NCI-H69 (cell line): ENCODE data around the gene COL27A1.
"Not testable (repeated sequence)": the region's sequence is repeated elsewhere in the genome, so short reads cannot be mapped to it uniquely, and the experiment has no call there.

Experiments
- DNase-seq: peaks from one replicate; lab custom pipeline; 2025; lab: John Stamatoyannopoulos, UW

COL27A1 gene

DNA sequence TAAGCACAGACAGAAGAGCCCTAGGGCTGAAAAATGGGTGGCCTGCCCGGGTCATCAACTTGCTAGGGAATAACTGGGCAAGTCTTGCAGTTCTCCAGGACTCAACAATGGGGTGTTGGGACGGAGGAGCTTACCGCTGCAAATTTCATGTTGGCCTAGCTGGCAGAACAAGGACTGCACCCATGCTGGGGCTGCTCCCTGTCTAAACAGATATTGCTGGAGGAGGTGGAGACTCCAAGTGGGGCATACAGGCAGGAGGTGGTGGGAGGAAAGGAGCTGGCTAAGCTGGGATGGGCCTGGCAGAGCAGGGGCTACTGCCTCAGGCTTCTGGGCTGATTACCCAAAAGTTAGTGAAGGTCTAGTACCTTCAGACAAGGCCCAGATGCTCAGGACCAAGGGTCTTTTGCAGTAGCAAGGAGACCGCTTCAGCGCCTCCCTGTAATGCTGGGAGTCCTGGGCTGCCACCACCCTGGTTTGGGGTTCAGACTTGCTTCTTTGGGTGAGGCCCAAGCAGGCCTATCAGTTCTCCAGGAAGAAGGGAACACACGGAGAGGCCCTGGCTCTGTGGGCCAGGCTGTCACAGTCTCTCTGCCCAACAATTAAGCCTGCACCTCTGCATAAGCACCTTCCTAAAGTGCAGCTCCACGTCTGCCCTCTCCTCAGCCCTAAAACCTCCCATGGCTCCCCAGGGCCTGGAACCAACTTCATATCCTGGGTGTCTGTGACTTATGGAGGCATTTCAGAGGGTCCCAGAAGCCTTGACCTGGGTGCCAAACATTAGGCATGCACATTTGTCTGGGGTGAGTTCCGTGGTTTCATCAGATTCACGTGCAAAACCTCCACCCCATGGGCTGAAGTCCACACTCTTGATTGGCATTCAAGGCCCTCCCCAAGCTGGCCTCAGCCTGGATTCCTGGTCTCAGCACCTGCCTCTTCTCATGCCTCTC, 32.0 kb upstream of the COL27A1 start:
- DNase-seq, result no peak

DNA sequence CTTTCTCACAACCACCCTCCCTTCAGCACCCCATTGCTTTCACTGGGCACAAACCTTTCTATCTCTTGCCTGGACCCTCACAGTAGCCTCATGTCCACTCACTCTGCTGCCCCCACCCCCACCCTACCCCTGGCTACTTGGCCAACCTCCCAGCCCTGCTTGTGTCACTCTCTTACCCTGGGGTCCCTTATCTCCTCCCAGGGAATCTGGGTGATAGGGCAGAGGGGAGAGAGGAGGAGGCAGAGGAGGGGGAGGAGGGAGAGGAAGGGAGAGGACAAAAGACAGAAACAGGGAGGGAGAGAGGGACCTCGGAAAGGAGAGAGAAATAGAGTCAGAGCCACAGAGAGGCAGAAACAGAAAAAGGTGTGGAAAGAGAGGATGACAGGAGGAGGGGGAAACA, 31.2 kb upstream of the COL27A1 start:
- DNase-seq, result no peak

DNA sequence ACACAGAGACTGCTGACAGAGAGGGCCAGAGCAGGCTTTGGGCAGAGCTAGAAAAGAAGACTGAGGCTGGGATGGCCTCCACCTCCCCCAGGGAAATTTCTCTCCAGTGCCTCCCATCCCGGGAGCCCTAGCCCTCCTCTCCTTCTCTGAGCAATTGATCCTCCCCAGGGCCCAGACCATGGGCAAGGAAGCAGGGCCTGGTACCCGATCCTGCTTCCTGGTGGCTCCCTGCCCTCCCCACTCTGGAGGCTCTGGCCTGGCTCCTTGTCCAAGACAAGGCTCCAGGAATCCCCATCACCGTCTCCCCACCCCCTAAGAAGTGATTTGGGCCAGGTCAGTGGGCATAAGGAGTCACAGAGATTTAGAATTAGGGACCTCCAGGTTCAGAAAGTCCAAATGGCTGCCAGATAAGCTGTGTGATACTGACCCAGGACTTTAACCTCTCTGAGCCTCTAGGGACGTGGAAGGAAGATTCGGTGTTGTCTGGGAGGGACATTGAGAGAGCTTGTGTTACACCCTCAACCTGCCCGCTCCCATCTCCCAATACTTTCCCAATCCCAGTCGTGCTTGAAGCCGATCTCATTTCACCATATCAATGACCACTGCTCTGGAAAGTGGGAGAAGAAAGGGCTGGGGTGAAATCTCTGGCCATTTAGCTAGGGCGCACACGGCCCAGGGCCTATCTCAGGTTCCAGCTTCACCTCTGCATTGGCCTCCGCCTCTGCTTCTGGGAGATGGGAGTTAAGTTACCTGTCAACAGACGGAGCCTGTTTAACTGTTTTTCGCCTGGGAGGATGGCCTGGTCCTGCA, 30.5 kb upstream of the COL27A1 start:
- DNase-seq, result no peak

DNA sequence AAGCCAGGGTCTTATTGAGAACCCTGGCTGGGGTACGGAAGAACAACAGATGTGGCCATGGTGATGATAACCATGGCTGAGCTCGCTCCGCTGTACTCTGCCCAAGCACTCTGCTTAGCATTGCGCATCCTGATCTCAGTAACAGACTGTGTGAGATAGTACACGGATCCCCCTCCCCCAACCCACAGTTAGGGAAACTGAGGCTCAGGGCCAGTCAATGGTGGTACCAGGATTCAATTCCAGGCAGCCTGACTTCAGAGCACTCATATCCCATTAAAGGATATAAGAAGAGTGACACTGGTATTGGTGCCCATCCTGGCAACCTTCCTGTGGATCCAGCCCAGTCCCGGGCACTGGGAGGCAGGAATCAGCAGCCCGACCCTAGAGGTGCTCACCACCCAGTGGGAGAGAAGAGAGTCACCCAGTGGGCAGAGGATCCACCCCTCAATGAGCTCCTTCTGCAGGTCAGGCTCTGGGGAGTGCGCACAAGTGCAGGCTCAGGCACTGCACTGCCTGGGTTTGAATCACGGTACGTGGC, 29.8 kb upstream of the COL27A1 start:
- no peak for DNase-seq

DNA sequence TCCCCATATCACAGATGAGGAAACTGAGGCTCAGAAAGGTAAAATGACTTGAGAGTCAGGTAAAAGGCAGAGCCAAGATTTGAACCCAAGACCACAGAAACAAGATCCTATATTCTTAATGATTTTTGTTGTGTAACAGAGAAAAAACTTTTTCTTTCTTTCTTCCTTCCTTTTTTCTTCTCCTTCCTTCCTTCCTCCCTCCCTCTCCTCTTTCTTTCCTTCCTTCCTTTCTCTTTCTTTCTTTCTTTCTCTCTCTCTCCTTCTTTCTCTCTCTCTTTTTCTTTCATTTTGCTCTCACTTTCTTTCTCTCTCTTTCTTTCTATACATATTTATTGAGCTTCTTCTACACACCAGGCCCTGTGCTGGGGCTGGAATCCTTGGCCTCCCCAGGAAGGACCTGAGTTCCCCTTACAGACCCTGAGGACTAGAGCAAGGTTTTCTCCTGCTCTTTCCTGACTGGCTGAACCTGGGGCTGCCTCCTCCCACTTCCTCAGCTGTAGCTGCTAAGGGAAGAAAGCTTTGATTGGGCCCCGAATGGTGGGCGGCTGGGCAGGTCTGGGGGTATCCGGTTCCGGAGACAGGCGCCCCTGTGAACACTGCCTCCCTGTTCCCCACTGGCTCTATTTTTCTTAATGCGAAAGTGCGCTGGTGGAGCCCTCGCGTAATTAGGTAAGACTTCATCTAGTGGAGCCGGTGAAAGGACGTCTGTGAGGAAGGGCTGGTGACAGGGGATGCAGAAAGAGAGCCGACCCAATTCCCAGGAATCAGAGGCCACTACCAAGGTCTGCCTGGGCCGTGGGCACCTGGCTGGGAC, 28.9 kb upstream of the COL27A1 start:
- DNase-seq, result no peak

DNA sequence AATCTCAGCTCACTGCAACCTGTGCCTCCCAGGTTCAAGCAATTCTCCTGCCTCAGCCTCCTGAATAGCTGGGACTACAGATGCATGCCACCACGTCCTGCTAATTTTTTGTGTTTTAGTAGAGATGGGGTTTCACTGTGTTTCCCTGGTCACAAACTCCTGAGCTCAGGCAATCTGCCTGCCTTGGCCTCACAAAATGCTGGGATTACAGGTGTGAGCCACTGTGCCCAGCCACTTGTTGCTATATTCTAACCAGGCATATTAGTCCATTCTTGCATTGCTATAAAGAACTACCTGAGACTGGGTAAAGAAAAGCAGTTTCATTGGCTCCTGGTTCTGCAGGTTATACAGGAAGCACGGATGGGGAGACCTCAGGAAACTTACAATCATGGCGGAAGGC, 26.6 kb upstream of the COL27A1 start:
- DNase-seq, result not testable (repeated sequence)

DNA sequence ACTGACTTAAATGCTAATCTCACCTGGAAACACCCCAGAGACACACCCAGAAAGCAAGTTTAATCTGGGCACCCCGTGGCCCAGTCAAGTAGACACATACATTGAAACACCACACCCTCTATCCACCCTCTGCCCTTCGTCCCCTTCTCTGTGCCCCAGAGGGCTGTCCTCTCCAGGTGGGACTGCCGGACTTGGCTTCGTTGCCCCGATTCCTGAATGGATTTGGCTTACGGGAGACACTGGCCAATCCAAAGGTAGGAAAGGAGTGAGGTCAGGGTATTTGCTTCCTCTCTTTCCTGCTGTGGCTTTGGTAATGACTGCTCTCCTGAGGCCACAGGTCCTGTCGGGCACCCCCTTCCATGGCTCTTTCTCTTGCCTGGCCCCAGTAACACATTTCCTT, 25.2 kb upstream of the COL27A1 start:
- no peak for DNase-seq

DNA sequence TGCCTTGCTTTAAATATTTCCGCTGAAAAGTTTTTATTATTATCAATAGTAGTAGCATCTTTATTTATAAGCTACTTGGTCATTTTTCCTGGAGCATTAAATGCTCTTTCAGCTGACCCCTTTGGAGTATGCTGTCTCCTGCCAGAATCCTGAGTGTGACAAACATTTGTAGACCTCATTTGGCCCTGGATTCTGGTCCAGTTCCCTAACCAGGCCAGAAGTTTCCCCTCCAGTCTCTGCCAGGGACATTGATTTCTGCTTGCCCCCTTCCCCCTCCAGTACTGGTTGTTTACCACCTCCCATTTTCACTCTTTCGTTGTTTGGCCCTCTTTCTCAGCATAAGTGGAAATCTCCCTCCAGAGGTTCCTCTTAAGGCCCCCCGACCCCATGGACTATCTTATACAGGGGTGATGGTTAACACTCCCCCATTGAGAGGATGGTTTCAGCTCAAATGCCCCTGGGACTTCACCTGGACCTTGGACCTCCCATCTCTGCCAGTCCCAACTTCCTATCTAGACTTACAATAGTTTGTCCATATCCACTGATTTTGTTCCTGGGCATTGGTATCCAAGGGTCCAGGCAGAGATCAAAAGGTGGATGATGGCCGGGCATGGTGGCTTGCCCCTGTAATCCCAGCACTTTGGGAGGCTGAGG, 24.6 kb upstream of the COL27A1 start:
- DNase-seq, result no peak

DNA sequence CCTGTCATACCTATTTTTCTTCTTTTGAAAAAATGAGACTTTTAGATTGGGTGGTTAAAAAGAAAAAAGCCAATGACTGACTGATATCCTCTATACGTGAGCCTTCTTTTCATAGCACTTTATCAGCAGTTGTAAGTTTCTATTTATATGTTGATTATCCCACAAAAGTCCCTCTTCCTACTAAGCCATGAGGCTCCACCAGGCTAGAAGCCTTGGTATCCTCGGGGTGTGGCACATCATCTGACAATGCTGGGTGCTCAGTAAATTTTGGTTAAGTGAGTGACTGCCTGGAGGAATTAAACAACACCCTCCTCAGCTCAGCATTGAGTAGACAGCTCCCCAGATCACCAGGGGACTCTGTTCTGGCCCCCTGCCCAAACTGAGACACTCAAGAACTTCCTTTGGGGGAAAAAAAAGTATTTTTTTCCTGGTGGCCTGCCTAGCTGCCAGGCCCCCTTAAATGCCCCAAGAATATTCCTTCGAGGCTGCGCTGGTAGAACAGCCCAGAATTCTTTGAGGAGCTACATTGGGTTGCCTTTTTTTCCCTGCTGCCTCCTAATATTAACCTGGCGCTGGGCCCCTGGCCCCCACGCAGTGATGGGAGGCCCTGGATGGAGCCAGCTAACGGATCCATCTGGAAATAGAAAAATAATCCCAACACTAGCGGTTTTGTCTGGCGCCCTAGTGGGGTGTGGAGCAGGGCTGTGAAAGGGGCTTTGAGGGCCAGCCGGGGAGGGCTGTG, 23.4 kb upstream of the COL27A1 start:
- no peak for DNase-seq

DNA sequence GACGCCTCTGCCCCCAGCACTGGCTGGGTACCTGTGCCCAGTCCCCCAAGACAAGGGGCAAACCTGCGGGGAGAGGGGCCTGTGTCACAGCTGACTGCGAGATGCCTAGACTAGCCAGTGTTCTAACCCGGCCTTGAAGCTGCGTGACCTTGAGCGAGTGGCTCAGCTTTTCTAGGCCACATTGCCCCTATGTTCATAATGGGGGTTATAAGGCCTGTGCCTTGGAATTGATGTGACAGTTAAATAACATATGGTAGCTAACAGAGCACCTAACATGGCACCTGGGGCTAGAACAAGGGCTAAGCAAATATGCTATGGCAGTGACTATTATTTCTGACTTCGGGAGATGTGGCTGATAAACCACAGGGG, 22.8 kb upstream of the COL27A1 start:
- no peak for DNase-seq

DNA sequence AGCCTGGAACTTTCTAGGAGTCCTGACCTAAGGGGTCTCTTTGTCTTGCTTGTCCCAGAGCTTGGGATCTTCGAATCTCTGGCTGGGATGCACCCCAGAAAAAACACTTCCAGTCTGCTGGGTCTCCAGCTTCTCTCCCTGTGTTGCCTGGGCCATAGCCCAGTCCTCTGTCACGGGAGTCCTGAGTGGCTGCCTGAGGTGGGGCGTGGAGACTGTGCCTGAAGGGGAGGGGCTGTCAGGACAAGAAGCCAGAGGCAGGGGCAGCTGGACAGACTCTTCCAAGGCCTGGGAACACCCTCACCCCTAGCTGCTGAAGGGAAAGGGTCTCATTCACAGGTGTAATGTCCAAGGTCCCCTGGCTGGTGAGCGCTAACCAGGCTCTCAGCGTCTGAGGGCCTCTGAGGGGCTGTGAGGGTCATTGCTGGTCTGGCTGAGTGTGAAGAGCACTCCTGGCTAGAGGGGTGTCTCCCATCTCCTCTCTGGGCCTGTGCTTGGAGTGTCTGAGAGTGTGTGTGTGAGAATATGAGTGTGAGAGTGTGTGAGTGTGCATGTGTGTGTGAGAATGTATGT, 20.4 kb upstream of the COL27A1 start:
- no peak for DNase-seq

DNA sequence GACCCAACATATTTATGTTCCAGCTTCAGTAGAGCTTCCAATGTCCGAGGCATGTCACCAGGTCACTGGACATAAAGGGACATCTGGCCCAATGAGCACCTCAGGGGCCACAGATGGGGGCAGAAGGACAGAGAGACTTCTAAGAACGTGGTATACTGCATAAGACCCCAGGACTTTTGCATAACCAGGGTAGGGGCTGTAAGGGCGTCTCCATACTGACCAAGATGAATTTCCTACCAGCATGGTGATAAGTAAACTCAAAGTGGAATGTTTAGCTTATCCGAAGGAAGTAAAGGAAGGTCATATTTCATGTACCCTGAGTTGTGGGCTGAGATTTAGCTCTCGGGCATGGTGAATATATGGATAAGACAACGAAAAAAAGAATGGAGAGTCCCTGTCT, 17.5 kb upstream of the COL27A1 start:
- no peak for DNase-seq

DNA sequence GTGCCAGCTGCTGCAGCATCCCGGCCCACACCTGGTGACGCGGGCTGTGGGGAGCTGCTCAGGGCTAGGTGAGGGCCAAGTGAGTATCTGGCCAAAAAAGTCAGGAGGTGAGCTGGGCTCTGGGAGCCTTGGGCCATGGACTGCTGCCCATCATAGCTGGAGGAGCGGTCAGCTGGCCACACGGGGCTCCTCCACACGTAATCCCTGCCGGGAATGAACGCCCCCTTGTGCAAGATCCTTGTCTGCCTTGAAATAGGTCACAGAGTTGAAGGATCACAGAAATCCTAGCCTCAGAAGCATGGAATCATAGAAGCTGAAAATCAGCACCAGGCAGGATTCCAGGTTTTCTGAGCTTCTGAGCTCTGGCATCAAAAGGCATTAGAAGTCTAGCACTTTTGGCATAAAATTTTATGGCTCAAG, 16.8 kb upstream of the COL27A1 start:
- DNase-seq, result no peak

DNA sequence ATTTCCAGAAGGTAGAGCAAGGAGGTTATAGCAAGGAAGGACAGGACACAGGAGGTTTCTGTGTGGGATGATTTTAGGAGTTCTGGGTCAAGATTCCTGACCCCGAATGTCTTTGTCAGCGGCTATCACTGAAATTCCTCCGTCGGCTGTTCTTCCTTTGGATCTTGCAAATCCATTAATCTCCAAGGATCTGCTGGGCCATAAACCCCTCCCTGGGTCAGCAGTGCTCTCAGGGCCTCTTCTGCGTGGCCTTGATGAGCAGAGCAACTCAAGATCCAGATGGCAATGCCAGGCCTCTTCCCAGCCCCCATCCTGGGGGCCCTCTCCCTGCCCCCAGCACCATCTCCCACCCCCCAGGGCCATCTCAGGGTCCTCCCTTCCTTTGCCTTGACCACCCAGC, 16.3 kb upstream of the COL27A1 start:
- DNase-seq, result no peak

DNA sequence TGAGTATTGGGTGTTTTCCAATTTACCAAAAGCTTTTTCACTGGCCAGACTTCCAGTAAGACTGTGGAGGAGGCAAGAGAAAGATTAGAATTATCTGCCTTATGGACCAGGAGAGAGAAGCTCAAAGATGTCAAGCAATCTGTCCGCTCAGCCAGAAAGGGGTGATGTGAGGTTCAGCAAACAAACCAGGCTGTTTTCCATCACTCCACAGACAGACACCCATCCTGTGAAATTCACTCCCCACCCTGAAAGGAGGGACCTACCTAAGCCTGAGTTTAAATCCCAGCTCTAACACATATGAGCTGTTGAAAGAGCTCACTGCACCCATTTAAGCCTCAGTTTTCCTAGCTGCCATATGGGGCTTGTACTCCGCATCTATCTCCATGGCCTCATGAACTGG, 14.9 kb upstream of the COL27A1 start:
- no peak for DNase-seq

DNA sequence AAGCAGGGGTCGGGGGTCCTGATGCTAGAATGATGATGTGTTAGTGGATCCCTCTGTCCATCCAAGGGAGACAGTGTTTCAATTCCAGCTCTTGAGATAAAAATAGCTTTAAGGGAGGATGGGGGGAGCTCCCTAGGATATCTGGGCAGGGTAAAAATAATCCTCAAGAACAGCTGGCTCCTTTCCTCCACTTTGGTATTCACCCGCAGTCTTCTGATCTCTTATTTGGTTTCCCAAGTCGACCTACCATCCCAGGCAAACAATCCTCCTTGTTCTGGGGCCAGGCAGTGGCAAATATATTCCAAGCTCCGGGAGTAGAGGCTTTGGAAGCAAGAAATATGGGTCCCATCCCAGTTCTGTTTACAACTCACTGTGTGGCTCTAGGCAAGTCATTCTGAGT, 14.5 kb upstream of the COL27A1 start:
- no peak for DNase-seq

DNA sequence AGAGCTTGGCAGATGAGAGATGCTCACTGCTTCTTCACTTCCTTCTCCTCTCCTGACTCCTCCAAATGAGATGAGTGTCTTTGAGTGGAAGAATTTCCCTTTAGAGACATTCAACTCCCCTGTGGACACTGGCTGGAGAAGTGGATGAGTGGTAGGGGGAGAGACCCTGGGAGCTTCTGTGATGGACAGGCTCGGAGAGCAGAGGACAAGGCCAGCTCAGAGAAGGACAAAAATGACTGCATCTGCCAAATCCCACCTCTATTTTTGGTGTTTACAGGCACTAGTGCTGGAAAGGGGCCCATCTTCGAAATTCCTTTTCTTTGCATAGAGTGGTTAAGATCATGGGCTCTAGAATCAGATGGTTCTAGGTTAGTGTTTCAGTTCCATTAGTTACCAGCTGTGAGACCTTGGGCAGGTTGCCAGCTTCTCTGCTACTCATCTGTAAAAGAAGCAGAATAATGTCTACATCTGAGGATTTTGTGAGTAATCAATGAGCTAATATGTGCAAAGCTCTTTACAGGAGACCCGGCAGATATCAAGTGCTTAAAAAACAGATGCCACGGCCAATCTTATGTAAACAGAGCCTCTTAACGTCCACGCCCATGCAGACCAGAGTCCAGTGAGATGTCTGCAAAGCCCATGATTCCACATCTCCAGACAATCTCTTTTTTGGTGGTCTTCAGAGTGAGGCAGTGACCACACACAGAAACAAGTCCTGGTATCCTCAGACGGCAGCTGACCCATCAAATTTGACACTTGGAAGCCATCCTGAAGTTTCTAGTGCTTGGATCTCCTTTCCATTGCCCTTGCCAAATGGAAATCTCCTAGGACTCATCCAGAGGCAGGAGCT, 13.6 kb upstream of the COL27A1 start:
- DNase-seq, result peak; percentile 24

DNA sequence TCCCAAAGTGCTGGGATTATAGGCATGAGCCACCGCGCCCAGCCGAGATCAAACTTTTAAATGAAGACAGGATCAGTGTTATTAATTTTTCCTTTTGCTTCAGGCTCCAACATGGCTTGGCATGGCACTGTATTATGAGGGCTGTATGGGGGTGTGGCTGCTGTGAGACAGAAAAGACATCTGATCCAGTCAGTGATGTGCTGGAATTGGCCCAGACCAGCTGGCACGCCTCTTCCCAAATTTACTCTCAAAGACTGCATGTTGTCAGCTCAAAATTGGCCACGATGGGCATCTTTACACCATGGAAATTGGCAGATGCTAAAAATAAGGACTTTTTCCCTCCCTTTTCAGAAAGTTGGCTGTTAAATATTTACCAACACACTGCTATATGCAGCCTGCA, 12.1 kb upstream of the COL27A1 start:
- no peak for DNase-seq

DNA sequence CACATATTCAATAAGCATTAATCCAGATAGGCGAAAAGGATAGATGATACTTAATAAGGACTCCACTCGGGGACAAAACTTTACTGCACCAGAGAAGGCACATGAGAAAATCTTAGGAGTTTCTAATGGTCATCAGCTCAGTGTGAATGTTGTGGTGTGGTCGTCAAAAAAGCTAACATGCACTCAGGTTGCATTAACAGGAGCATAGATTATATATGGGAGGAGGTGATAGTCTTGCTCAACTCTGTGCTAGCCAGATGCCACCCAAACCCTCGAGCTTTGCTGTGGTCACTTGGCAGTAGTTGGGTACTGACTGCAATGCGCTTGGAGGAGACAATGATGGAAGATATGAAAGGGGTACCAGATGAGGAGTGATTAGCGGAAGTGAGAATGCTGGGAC, 8.6 kb upstream of the COL27A1 start:
- no peak for DNase-seq

DNA sequence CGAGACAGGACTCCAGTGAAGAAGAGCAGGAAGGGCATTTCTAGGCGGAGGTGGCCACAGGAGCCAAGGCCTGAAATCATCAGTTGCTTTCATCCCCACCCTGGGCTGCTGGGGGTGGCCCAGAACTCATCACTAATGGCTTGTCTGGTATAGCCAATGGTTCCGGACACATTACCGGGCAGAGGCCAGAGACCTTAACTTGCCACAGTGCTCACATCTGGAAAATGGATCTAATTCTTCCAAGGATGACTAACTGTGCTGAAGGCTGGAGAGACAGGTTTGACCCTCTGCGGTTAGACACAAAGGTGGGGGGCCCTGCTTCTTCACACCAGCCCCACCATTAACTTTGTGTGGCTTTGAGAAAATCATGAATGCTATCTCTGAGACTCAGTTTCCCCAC, 6.2 kb upstream of the COL27A1 start:
- no peak for DNase-seq
